ENCODE data around the gene PCLO.
"Not testable (repeated sequence)": the region's sequence is repeated elsewhere in the genome, so short reads cannot be mapped to it uniquely, and the experiment has no call there.

PCLO gene

DNA sequence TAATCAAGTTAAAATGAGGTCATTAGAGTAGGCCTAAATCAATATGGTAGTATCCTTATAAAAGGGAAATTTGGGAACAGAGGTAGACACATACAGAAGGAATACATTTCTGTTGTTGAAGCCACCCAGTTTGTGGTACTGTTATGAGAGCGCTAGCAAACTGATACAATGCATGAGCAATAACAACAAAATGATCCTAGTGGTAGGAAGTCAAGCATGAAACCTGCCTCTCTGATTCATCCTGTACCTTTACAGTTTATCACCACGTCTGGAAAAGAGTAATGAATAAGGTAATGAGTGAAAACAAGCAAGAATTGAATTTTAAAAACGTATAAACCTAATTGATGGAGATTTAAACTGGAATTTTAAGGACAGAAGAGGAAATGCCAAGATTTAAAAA is 217.2 kb downstream of the PCLO start:
- Histone ChIP-seq H3K27me3 (ENCODE audit: control insufficient read depth, insufficient read depth, low read length, poor library complexity, severe bottlenecking) (no peaks in the 10 kb centered on the region), H3K4me1 (ENCODE audit: control insufficient read depth, insufficient read depth, low read length) (no peaks in the 10 kb centered on the region), H3K9me3 (ENCODE audit: control insufficient read depth, low read length) (no peaks in the 10 kb centered on the region), H3K36me3 (ENCODE audit: control insufficient read depth, insufficient read depth, low read length) (no peaks in the 10 kb centered on the region), H3K27ac (ENCODE audit: insufficient read depth, low read depth, low read length, poor library complexity, severe bottlenecking) (no peak overlapping the region), H3K4me3 (ENCODE audit: insufficient read depth, low read depth, low read length) (no peak overlapping the region)
- WGBS, 2 experiments, result 95 to 96% methylated on average over 3 of the region's 3 CpGs

DNA sequence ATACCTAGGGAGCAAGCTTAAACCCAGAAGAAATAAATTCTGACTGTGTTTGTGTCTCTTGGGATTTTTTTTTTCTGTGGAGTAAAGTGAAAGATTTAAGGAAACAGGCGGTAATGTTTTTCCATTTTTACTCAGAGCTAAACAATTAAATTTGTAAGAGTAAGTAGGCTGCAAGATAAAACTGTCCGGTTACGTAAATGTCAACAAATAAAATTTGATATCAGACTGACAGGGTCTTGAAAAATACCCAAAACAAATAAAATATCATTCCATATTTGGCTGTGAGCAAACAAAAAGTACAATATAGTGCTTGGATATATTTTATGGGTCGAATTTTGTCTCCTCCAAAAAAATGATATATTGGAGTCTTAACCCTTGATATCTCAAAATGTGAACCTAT is 217.6 kb downstream of the PCLO start:
- no peaks in the 10 kb centered on the region for H3K27me3 ChIP-seq (ENCODE audit: control insufficient read depth, insufficient read depth, low read length, poor library complexity, severe bottlenecking)
- no peak overlapping the region for H3K4me3 ChIP-seq (ENCODE audit: insufficient read depth, low read depth, low read length)
- H3K9me3 ChIP-seq (ENCODE audit: control insufficient read depth, low read length), result no peaks in the 10 kb centered on the region
- H3K27ac ChIP-seq (ENCODE audit: insufficient read depth, low read depth, low read length, poor library complexity, severe bottlenecking), result no peak overlapping the region
- no peaks in the 10 kb centered on the region for H3K36me3 ChIP-seq (ENCODE audit: control insufficient read depth, insufficient read depth, low read length)
- no peaks in the 10 kb centered on the region for H3K4me1 ChIP-seq (ENCODE audit: control insufficient read depth, insufficient read depth, low read length)
- WGBS, 2 experiments, result 67 to 93% methylated on average over 1 to 4 of the region's 4 CpGs

DNA sequence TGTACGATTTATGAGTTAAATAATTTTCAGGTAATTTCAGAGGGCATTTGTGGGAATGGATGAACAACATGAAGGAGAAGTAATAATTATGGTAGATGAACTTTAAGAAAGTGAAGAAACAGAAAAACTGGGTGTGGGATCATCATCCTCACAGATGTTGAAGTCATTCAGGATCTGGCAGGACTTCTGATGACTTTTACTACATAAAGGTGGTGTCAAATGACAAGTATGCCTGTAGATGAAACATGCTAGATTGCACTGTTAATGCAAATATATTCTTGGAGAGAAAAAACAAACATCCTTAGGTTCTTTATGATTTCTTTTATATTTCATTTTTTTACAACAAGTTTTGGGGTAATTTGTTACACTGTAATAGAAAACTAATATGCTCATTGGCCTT is 230.2 kb downstream of the PCLO start:
- no peaks in the 10 kb centered on the region for H3K36me3 ChIP-seq (ENCODE audit: control insufficient read depth, insufficient read depth, low read length)
- H3K4me1 ChIP-seq (ENCODE audit: control insufficient read depth, insufficient read depth, low read length), result no peaks in the 10 kb centered on the region
- no peak overlapping the region for H3K4me3 ChIP-seq (ENCODE audit: insufficient read depth, low read depth, low read length)
- no peaks in the 10 kb centered on the region for H3K9me3 ChIP-seq (ENCODE audit: control insufficient read depth, low read length)
- H3K27me3 ChIP-seq (ENCODE audit: control insufficient read depth, insufficient read depth, low read length, poor library complexity, severe bottlenecking), result no peaks in the 10 kb centered on the region
- 86 to 98% methylated on average over 1 of the region's 1 CpG for WGBS, 2 experiments
- H3K27ac ChIP-seq (ENCODE audit: insufficient read depth, low read depth, low read length, poor library complexity, severe bottlenecking), result no peak overlapping the region

DNA sequence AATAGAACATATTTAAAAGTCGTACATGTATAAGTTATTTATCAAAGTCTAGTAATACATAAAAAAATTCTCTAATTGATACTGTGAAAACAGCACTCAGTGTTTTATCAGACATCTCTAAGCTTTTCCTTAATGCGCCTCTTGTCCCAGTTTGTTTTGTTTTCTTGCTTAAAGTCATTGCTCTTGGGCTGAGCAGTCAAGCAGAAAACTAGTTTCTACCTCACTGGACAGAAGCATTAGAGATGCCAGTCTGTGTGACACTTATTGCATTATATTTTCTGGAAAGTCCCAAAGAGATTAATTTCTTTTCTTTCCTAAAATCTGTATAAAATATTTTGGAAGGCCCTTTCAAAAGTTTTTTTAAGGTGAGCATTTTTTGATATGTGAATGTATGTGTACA is 236.2 kb downstream of the PCLO start:
- Histone ChIP-seq H3K27me3 (ENCODE audit: control insufficient read depth, insufficient read depth, low read length, poor library complexity, severe bottlenecking) (no peaks in the 10 kb centered on the region), H3K4me1 (ENCODE audit: control insufficient read depth, insufficient read depth, low read length) (no peaks in the 10 kb centered on the region), H3K36me3 (ENCODE audit: control insufficient read depth, insufficient read depth, low read length) (no peaks in the 10 kb centered on the region), H3K4me3 (ENCODE audit: insufficient read depth, low read depth, low read length) (no peak overlapping the region), H3K9me3 (ENCODE audit: control insufficient read depth, low read length) (no peaks in the 10 kb centered on the region), H3K27ac (ENCODE audit: insufficient read depth, low read depth, low read length, poor library complexity, severe bottlenecking) (no peak overlapping the region)
- WGBS, 2 experiments, result 78 to 92% methylated on average over 1 to 2 of the region's 2 CpGs

DNA sequence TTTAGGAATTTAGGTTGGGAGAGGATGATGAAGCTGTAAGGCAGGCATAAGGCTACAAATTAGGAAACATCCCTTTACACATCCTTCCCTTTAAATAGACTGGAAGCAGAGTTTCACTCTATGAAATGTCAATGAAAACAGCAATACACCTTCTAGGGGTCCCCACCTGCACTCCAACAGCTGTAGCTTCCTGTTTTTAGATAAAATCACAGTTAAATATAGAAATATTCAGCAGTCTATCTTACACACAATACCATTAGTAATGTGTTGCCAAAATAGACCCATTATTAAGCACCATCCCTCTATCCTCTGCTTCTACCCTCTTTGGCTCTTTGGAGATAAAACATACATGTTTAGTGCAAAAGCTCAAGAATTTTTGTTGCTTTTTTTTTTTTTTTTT is 237.4 kb downstream of the PCLO start:
- Histone ChIP-seq H3K4me1 (ENCODE audit: control insufficient read depth, insufficient read depth, low read length) (no peaks in the 10 kb centered on the region), H3K36me3 (ENCODE audit: control insufficient read depth, insufficient read depth, low read length) (no peaks in the 10 kb centered on the region), H3K27ac (ENCODE audit: insufficient read depth, low read depth, low read length, poor library complexity, severe bottlenecking) (no peak overlapping the region), H3K27me3 (ENCODE audit: control insufficient read depth, insufficient read depth, low read length, poor library complexity, severe bottlenecking) (no peaks in the 10 kb centered on the region), H3K4me3 (ENCODE audit: insufficient read depth, low read depth, low read length) (no peak overlapping the region), H3K9me3 (ENCODE audit: control insufficient read depth, low read length) (no peaks in the 10 kb centered on the region)

DNA sequence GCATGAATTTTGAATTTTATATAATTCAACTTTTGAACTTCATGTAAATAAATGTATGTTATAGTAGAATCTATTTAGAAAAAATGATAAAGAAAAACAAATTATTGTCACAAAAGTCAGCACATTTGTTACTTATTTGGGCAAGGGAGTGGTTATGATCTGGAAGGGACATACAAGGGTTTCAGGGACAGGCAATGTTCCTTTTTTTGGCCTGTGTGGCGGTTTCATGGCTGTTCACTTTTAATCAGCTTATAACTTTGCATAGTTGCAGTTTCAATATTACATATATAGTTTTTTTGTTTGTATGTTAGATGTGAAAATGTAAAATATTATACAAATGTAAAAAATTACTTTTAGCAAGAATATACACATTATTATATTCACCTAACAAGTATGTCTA is 256.2 kb downstream of the PCLO start:
- Histone ChIP-seq H3K9me3 (ENCODE audit: control insufficient read depth, low read length) (no peaks in the 10 kb centered on the region), H3K4me3 (ENCODE audit: insufficient read depth, low read depth, low read length) (no peak overlapping the region), H3K27ac (ENCODE audit: insufficient read depth, low read depth, low read length, poor library complexity, severe bottlenecking) (no peak overlapping the region), H3K27me3 (ENCODE audit: control insufficient read depth, insufficient read depth, low read length, poor library complexity, severe bottlenecking) (no peaks in the 10 kb centered on the region), H3K4me1 (ENCODE audit: control insufficient read depth, insufficient read depth, low read length) (no peaks in the 10 kb centered on the region), H3K36me3 (ENCODE audit: control insufficient read depth, insufficient read depth, low read length) (no peaks in the 10 kb centered on the region)
- no CpG with 5 or more reads among the region's 1 CpG for WGBS, 2 experiments

DNA sequence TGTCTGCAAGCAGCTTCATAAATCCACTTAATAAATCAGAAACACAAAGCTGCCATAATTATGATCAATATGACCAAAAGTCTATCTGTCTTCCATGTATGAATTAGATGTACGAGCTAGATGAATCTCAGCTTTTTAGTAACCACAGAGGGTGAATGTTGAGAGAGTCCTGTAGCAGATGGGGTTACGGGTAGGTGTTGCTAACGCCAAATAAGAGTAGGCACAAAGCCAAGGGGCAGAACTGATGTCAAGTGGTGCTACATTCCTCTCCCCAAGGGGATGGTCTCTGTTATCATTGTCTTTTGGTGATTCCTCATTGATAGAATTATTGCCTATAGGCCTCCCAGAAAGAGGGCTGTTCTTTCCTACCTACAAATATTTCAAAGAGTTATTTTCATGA is 257.8 kb downstream of the PCLO start:
- no peak overlapping the region for H3K4me3 ChIP-seq (ENCODE audit: insufficient read depth, low read depth, low read length)
- H3K4me1 ChIP-seq (ENCODE audit: control insufficient read depth, insufficient read depth, low read length), result no peaks in the 10 kb centered on the region
- H3K27ac ChIP-seq (ENCODE audit: insufficient read depth, low read depth, low read length, poor library complexity, severe bottlenecking), result no peak overlapping the region
- H3K9me3 ChIP-seq (ENCODE audit: control insufficient read depth, low read length), result no peaks in the 10 kb centered on the region
- no peaks in the 10 kb centered on the region for H3K36me3 ChIP-seq (ENCODE audit: control insufficient read depth, insufficient read depth, low read length)
- no peaks in the 10 kb centered on the region for H3K27me3 ChIP-seq (ENCODE audit: control insufficient read depth, insufficient read depth, low read length, poor library complexity, severe bottlenecking)
- WGBS, 2 experiments, result 93 to 97% methylated on average over 3 of the region's 3 CpGs

DNA sequence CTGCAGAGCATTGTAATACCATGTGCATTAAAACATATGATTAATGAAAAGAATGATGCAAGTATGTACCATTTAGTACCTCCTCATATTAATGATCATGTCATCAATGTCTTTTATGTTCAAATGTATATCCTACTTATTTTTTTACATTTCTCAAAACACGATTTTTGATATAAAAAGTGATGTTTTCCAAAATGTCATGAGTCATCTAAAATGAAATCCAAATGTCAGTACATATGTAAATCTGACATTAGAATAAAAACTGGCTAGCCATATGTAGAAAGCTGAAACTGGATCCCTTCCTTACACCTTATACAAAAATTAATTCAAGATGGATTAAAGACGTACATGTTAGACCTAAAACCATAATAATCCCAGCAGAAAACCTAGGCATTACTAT is 261.6 kb downstream of the PCLO start:
- H3K36me3 ChIP-seq (ENCODE audit: control insufficient read depth, insufficient read depth, low read length), result not testable (repeated sequence)
- WGBS, 2 experiments, result 80 to 100% methylated on average over 1 of the region's 2 CpGs

DNA sequence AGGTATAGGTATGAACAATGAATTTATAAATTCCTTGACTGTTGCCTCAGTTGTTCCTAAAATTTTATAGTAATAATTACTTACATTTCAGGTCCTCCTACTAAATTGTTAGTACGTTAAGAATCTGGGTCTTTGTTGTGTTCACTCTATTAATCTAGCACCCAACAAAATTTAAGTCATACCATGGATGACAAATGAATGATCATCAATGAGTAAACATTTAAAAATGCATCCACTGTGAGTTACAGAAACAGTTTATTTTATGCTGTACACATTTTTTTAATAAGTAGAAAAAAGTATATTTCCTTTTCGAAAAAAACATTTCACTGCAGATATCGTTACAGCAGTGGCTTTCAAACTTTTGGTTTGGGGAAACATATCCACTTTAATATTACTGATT is 265.2 kb downstream of the PCLO start:
- no peaks in the 10 kb centered on the region for H3K4me1 ChIP-seq (ENCODE audit: control insufficient read depth, insufficient read depth, low read length)
- H3K36me3 ChIP-seq (ENCODE audit: control insufficient read depth, insufficient read depth, low read length), result no peaks in the 10 kb centered on the region
- H3K27me3 ChIP-seq (ENCODE audit: control insufficient read depth, insufficient read depth, low read length, poor library complexity, severe bottlenecking), result no peaks in the 10 kb centered on the region
- 100% methylated on average over 1 of the region's 3 CpGs; no CpG with 5 or more reads in 1 of the 2 experiments for WGBS, 2 experiments
- no peaks in the 10 kb centered on the region for H3K9me3 ChIP-seq (ENCODE audit: control insufficient read depth, low read length)
- H3K4me3 ChIP-seq (ENCODE audit: insufficient read depth, low read depth, low read length), result no peak overlapping the region
- no peak overlapping the region for H3K27ac ChIP-seq (ENCODE audit: insufficient read depth, low read depth, low read length, poor library complexity, severe bottlenecking)

More for the DNA sequence above, 261.6 kb downstream of the PCLO start:
- not testable (repeated sequence) for H3K27me3 ChIP-seq (ENCODE audit: control insufficient read depth, insufficient read depth, low read length, poor library complexity, severe bottlenecking); H3K4me1 ChIP-seq (ENCODE audit: control insufficient read depth, insufficient read depth, low read length); H3K27ac ChIP-seq (ENCODE audit: insufficient read depth, low read depth, low read length, poor library complexity, severe bottlenecking); H3K9me3 ChIP-seq (ENCODE audit: control insufficient read depth, low read length); H3K4me3 ChIP-seq (ENCODE audit: insufficient read depth, low read depth, low read length)

DNA sequence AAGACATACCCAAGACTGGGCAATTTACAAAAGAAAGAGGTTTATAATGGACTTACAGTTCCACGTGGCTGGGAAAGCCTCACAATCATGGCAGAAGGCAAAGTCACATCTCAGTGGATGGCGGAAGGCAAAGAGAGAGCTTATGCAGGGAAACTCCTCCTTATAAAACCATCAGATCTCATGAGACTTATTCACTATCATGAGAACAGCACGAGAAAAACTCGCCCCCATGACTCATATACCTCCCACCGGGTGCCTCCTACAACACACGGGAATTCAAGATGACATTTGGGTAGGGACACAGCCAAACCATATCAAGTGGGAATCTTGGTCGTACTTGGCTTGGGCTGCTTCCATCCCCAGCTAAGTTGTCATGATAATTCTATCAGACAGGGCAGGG is 268.3 kb downstream of the PCLO start:
- H3K9me3 ChIP-seq (ENCODE audit: control insufficient read depth, low read length), result not testable (repeated sequence)
- WGBS, 2 experiments, result 78 to 82% methylated on average over 7 of the region's 7 CpGs

DNA sequence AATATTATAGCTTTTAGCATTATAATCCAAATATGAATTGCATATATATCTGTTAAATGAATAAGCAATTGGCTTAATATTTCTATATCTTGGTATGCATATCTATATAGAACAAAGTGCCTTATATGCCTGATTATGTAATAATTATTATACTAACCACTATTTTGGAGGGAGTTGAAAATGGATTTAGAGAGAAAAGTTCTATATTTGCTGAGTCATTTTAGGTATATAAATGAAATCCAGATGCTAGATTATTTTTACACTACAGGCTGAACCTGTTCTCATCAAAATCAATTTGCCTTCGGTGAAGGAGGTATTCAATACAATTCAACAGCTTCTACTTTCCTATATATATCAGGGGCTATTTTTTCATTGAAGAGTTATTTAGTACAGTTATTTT is 276.4 kb downstream of the PCLO start:
- H3K27me3 ChIP-seq (ENCODE audit: control insufficient read depth, insufficient read depth, low read length, poor library complexity, severe bottlenecking), result no peaks in the 10 kb centered on the region
- no peaks in the 10 kb centered on the region for H3K9me3 ChIP-seq (ENCODE audit: control insufficient read depth, low read length)
- WGBS, 2 experiments, result no CpG with 5 or more reads among the region's 1 CpG
- H3K36me3 ChIP-seq (ENCODE audit: control insufficient read depth, insufficient read depth, low read length), result no peaks in the 10 kb centered on the region
- H3K4me3 ChIP-seq (ENCODE audit: insufficient read depth, low read depth, low read length), result no peak overlapping the region
- no peaks in the 10 kb centered on the region for H3K4me1 ChIP-seq (ENCODE audit: control insufficient read depth, insufficient read depth, low read length)
- no peak overlapping the region for H3K27ac ChIP-seq (ENCODE audit: insufficient read depth, low read depth, low read length, poor library complexity, severe bottlenecking)

More for the DNA sequence above, 268.3 kb downstream of the PCLO start:
- H3K36me3 ChIP-seq (ENCODE audit: control insufficient read depth, insufficient read depth, low read length); H3K27ac ChIP-seq (ENCODE audit: insufficient read depth, low read depth, low read length, poor library complexity, severe bottlenecking); H3K4me3 ChIP-seq (ENCODE audit: insufficient read depth, low read depth, low read length); H3K27me3 ChIP-seq (ENCODE audit: control insufficient read depth, insufficient read depth, low read length, poor library complexity, severe bottlenecking); H3K4me1 ChIP-seq (ENCODE audit: control insufficient read depth, insufficient read depth, low read length): not testable (repeated sequence)
